Measurements from ENCODE around the gene SIRPA.

DNA sequence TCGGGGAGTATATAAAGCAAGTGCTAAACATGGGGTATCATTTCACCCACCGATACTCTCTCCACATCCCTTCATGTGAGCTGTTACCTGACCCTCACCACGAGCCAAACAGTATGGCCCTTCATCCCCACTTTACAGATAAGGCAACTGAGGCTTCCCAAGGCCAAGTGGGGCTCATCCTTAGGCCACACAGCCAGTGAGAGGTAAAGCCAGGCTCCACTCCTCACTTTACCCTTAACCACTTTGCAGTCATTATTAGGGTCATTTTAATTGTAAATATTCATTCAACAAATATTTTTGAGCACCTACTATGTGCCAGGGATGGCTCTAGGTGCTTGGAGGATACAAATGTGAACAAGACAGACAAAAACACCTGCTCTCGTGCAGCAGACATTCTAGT lies 7.0 kb downstream of the SIRPA start:
- TF ChIP-seq, protein P1, sequence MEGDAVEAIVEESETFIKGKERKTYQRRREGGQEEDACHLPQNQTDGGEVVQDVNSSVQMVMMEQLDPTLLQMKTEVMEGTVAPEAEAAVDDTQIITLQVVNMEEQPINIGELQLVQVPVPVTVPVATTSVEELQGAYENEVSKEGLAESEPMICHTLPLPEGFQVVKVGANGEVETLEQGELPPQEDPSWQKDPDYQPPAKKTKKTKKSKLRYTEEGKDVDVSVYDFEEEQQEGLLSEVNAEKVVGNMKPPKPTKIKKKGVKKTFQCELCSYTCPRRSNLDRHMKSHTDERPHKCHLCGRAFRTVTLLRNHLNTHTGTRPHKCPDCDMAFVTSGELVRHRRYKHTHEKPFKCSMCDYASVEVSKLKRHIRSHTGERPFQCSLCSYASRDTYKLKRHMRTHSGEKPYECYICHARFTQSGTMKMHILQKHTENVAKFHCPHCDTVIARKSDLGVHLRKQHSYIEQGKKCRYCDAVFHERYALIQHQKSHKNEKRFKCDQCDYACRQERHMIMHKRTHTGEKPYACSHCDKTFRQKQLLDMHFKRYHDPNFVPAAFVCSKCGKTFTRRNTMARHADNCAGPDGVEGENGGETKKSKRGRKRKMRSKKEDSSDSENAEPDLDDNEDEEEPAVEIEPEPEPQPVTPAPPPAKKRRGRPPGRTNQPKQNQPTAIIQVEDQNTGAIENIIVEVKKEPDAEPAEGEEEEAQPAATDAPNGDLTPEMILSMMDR (conservative IDR thresholded peaks at IDR 0.05 in 1 of 2, IDR thresholded peaks at IDR 0.05 in 1 of 2; ENCODE audit: low read depth in 1 of 2, low read length in 2 of 2): no peak
- TF ChIP-seq EZH2 (IDR thresholded peaks at IDR 0.05; ENCODE audit: low read length, missing control alignments): no peak

Data from fibroblast of lung (primary cell).